Right renal cortex interstitium (tissue), 3 donors: ENCODE results near the gene SGCG. TPM values are rescaled to one million over a fixed set of nuclear protein-coding genes. Genes with fewer than 3 reads are reported as not detected.
A peak's percentile ranks its signal among the peaks of the same experiment; 100 is the strongest.
"Not testable (repeated sequence)": the region's sequence is repeated elsewhere in the genome, so short reads cannot be mapped to it uniquely, and the experiment has no call there.

Experiments used
- DNase-seq, 3 donors: peaks; one replicate each; pipeline ENCODE4 v3.0.0-alpha.2; 2013; ENCODE audit warnings: low read depth in 3 of 3, low spot score in 2 of 3
- polyA plus RNA-seq, 3 donors: library from polyadenylated mRNA; unstranded; fragments of 120-200 nt; gene quantifications; one replicate each; pipeline ENCODE4 v1.2.1, GENCODE V29; 2013; ENCODE audit not compliant: insufficient read length in 3 of 3

The SGCG gene
- polyA plus RNA-seq, 3 donors = 3.8 to 5.1 (median 5.1) TPM

DNA sequence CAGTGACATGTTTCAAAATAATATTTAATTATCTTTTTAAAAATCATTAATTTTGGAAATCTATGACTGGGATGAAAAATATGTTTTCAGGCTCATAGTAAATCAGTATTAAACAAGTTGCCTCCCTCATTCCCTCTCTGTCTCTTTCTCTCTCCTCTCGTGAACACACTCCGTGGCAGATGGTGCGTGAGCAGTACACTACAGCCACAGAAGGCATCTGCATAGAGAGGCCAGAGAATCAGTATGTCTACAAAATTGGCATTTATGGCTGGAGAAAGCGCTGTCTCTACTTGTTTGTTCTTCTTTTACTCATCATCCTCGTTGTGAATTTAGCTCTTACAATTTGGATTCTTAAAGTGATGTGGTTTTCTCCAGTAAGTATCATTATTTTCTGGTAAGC lies 22.7 kb downstream of the SGCG start:
- no peak for DNase-seq

DNA sequence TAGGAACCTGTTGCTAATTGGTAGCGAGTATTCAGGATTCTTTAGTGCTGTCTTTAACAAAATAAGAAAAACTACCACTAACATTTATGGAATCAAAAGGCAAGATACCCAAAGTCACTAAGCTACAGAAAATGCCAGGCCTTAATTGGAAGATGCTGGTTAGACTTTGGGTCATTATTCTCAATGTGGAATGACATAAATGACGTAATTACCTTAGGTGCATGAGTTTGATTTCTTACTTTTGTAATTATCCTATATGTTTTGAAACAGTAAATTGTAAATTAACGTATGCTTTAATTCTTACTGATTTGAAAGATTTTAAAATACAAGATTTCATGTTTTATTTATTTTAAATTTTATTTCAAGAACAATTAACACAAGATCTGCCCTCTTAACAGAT lies 25.0 kb downstream of the SGCG start:
- no peak for DNase-seq

DNA sequence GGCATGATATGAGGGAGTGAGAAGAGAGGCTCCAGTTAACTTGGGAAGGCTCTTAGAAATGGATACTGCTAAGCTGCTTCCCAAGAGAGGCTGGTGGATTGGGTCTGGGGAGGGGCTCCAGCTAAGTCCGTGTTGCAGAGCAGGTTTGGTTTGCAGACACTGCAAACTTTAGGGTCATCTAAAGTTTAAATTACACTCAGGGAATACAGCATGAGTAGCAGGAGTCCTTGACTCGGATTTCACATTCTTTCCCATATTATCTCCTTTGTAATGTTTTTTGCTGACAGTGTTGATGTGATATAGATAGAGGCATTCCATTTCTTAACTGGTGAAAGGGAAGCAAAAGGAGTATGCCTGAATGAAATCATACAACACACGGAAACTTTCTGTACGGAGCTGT lies 31.9 kb downstream of the SGCG start:
- DNase-seq = peak in 2 of 3 donors; percentile 1 to 3

DNA sequence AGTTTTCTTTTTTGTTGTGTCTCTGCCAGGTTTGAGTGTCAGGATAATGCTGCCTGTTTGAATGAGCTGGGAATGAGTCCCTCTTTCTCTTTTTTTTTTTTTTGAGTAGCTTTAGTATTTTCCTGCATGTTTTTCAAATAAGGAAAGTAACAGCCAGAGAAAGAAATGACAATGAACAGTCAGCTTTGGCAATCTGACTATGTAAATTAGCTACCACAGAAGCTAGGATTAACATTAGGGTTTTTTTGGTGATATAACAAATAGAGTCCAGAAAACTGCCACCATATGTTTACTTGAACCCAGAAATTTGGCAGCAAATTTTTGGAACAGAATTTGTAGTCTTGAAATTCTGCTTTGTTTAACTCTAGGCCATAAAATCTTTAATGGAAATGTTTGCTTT lies 50.5 kb downstream of the SGCG start:
- DNase-seq = no peak

DNA sequence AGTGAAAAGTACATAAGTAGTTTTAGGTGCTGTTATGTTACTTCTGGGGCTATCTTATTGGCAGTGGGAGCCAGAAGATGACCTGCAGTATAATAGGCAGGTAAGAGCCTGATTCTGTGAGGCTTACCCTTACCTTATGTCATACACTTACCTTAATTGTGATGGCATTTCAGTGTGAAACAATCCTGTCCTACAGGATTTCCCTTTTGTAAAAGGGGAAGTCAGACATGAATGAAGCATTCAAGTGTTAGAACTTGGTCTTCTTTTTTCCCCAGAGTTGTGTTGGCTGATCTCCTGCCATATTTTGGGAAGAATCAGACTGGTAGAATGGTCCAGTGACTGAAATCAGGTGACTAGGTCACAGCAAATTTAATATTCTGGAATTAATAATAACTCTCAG lies 55.2 kb downstream of the SGCG start:
- DNase-seq = no peak

DNA sequence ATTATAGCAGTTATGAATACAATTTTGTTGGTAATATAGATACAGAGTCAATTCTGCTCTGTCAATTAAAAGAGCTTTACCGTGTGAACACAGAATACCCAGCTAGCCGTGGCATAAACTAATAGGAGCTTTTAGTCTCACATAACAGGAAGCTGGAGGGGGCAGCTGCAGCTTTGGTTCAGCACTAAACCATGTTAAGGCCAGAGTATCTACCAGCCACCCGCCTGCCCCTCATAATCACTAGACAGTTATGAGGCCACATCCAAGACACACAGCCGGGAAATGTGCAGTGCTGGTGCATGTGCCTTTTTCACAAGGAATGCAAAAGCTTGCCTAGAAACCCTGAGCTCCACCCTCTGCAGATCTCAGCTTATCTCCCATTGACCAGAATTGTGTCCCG lies 62.3 kb downstream of the SGCG start:
- no peak for DNase-seq

DNA sequence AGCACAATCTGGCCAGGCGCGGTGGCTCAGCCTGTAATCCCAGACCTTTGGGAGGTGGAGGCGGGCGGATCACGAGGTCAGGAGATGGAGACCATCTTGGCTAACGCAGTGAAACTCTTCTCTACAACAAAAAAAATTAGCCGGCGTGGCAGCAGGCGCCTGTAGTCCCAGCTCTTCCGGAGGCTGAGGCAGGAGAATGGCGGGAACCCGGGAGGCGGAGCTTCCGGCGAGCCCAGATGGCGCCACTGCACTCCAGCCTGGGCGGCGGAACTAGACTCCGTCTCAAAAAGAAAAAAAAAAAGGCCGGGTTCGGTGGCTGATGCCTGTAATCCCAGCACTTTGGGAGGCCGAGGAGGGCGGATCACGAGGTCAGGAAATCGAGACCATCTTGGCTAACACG lies 67.6 kb downstream of the SGCG start:
- not testable (repeated sequence) for DNase-seq

DNA sequence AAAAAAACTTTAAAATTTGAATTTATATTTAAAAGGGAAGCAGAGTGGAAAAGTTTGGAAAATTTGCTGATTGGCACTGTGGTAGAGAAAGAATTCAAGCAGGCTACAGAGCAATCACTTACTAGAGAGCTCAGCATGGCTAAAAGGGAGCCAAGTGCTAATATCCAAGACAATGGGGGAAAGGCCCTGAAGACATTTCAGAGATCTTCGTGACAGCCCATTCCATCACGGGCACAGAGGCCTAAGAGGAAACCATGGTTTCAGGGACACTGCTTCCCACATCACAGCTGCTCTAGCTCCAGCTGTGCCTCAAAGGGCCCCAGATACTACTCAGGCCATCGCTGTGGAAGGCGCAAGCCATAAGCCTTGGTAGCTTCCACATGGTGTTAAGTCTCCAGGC lies 73.7 kb downstream of the SGCG start:
- no peak for DNase-seq

DNA sequence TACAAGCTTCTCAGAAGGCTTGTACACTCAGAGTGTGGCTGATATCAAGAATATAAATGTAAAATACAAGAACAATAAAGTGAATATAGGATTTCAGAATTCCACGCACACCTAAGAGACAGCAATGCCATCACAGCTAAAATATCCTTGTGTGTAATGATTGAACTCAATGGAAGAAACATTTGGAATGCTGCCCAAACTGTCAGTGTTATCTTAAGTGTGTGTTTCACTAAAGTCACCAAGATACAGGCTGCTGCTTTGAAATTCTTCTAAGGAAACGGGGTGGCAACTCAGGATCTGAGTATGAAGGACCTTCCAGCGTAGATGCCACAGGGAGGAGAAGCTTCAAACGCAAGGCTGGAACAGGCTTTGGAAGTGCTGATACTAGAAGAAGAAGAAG lies 86.8 kb downstream of the SGCG start:
- no peak for DNase-seq

DNA sequence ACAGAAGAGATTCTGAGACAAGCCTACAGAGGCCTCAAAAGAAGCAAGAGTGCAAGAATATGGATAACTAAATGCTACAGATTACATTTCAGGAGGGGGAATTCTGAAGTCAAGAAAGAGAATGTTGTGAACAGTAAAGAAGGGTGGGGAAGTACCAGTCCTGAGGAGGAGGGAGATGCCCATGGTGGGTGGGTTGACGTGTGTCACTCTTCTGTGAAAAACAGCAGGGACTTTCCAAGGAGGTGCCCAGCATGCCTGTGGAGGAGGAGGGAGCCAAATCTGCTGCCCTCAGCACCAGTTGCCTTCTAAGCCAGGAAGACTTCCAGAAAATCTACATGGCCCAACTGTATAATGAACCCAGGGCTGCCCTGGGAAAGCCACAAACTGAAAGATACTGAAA lies 87.7 kb downstream of the SGCG start:
- no peak for DNase-seq

DNA sequence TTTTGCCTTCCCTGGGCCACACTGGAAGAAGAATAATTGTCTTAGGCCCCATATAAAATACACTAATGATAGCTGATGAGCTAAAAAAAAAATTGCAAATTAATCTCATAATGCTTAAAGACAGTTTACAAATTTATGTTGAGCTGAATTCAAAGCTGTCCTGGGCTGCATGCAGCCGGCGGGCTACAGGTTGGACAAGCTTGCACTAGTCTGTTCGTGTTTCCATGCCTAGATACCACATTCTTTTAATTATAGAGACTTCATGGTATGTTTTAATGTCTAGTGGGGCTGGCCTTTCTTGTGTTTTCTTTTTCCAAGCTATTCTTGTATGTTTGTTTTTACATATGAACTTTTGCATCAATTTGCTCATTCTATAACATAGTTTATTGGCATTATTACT lies 90.6 kb downstream of the SGCG start:
- DNase-seq = no peak

DNA sequence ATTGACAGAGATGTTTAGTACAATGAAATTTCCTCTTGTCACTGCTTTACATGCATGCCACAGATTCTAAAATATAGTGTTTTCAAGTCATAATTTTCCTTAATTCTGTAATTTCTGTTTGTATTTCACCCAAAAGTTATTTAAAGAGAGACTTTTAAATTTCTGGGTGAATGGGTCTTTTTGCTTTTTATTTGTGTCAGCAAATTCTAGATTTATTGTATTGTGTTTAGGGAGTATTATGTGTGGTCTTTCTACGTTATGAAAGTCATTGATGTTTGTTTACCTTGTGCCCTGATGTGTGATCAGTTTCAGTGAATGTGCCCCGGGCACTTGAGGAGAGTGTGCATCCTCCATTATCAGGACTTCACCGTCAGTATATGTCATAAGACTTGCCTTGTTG lies 92.7 kb downstream of the SGCG start:
- no peak for DNase-seq

DNA sequence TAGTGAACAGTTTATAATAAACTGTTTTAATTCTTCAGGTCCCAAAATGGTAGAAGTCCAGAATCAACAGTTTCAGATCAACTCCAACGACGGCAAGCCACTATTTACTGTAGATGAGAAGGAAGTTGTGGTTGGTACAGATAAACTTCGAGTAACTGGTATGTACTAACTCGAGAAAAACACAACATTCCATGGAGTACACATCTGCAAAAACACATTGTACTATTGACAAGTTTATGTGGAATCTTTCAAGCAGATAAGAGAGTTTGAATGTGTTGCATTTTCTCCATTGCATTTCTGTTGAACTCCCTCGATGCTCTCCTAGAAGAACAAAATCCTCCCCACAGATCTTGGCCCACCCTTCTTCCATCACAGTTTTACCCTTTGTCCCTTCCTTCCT lies 98.5 kb downstream of the SGCG start:
- no peak for DNase-seq

DNA sequence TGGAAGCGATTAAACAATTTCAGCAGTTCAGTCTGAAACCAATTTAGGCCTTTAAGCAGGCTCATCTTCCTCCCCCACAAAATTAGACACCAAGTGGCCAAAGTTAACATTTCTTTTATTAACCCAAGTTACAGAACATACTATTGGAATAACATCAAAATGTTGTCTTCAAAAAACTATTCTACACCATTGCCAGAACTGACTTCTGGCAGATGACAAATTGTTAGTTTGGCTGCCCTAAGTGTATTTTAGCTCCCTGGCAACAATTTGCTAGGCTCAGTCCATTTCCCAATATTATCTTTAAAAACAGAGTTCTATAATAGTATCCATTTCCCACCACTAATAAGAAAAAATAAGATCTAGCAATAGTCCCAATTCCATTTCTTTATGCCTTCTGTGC lies 107.8 kb downstream of the SGCG start:
- DNase-seq = no peak

DNA sequence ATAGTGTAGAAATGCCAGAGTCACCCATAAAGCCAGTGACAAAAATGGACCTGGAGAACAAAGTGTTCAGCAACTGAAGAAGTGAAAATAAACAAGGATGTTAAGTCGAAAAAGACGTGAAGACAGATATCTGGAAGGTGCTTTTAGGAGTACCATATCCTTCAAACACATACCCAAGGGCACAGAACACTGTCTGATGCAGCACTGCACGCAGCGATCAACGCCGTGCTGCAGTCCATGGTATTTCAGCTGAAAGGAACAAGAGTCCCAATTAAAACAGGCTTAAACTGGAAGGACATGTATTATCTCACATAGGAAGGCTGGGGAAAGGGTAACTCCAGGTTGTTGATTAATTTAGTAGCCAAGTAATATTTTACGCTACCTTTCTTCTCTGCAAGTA lies 108.2 kb downstream of the SGCG start:
- DNase-seq = no peak

DNA sequence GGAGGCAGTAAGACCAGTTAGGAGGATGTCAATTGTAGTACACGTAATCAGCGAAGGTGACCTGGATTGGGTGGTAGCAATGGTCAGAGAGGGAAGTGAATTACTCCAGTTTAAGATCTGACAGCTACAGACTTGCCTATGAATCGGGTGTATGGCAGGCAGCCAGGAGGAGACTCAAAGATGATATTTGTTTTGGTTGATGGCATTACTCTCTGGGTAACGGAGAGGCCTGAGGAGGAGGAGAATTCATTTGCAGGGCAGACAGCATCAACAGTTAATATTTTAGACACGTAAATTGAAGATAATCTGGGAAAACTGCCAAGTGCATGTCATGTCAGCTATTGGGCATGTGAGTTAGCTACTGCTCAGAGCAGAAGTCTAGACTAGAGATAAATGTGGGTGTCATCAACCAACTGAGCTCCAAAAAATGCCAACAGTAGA lies 109.2 kb downstream of the SGCG start:
- no peak for DNase-seq

DNA sequence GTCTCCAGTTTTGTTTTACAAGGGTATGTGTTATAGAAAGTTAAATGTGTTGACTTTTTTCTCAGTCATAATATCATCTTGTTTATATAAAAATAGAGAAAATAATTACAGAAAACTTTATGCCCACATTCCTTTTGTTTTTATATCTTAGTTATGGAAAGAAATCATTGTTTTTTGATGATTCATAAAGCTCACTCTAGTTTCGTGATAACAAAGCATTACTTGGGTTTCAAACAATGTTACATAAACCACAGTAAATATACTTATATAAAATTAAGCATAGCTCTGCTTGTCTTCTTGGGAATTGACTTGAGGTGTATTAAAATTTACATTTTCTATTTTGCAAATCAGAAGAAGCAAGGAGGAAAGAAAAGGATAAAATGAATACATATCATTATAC lies 111.8 kb downstream of the SGCG start:
- DNase-seq = no peak

DNA sequence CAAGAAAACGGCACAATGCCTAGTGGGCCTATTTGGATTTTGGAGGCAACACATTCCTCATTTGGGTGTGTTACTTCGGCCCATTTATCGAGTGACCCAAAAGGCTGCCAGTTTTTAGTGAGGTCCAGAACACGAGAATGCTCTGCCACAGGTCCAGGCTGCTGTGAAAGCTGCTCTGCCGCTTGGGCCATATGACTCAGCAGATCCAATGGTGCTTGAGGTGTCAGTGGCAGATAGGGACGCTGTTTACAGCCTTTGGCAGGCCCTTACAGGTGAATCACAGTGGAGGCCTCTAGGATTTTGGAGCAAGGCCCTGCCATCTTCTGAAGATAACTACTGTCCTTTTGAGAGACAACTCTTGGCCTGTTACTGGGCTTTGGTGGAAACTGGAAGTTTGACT lies 134.1 kb downstream of the SGCG start:
- not testable (repeated sequence) for DNase-seq

DNA sequence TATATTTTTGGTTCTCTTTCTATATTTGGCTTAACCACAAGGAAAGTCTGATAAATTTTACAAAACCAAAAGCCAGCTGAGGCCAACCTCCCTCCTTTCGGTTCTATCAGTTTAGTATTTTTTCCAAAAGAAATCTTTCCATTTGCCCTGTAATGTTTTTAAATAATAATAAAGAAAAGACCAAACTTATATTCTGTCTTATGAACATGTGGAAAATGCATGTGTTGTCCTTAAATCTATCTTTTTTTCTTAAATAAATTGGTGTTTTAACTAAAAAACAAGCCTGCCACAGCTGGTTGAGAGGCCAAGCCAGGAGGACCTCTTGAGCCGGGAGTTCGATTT lies 139.1 kb downstream of the SGCG start:
- no peak for DNase-seq

DNA sequence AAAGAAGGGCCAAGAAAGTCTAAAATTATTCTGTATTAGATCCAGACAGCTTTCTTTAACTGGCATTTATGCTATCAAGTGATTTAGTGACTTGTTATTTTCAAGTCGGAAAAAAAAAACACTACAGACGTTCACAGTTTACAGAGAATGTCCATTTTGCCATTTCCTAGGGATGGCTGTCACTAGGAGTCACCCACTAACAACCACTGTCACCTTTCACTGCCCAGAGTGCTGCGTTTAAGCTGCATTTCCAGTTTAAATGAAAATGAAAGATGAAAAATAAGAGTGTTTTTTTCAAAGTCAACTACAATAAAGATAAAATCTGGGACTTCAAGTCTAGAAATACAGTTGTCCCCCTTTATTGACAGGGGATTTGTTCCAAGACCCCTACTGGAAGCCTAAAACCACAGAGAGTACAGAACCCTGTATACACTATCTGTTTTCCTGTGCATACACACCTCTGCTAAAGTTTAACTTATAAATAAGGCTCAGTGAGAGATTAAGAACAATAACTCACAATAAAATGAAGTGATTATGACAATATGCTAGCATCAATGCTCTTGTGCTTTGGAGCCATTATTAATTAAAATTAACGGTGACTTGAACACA lies 140.3 kb downstream of the SGCG start:
- no peak for DNase-seq

DNA sequence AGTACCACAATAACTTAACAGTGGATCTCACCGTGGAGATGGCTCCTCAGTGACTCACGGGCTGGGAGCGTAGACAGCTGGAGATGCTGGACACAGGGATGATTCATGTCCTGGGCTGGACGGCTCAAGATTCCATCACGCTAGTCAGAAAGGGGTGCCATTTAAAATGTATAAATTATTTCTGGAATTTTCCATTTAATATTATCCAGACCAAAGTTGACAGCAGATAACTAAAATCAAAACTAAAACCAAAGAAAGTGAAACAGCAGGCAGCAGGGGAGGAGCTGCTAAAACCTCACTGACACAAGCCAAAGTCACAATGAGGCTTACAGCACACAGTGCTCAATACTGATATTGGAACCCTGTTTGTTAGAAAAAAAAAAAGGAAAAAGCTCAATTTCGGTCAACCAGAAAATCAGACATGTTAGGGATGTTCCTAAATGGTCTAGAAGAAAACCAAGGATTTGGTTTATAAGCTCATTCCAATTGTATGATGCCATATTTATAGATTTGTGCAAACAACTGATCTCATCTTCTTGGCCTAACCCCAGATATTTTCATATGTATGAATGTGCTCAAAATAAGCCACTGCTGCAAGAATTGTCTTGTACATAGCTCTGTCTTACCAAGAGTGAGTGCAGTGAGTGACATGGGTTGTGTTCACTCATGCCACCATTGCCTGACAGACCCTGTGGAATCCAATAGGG lies 140.9 kb downstream of the SGCG start:
- no peak for DNase-seq

DNA sequence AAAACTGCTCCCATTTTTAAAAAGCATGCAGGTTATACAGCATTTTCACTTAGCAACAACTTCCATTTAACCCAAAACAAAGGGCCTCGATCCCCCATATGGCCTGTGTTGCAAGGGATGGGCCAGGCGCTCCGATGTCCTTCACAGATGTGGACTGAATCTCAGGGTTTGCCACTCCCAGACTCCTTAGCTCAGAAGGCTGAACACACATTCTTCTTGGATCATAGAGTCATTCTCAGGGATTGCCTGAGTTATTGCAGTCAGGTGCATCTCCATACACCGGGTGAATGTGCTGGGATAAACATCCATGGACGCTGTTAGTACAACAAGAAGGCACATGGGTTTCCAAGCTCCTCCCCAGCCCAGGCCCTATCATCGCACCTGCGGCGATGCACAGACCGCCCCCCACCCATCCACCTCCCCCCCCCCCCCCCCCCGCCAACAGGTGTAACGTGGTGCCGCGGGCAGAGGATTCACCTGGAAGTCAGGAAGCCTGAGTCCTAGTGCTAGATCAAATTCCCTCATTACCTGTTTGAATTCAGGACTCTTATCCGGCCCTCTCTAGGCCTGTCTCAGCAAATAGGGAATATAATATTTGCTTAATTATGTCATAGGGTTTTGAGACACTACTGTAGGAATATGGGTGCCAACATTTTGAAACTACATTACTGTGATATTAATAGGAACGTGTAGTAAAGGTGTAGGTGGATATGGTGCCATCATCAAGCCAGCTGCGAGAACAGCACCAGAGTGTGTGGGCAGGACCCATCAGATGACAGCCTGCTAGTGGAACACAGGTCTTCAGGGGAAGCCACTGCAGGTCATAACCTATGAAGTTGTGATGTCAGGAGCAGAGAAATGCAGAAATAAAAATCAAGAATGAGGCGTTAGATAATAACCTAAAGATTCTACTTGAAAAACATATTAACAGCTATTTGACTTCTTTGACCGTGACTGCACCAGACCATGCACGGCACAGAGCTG lies 141.9 kb downstream of the SGCG start:
- no peak for DNase-seq
